ENCODE measurements around the gene ATG2A. TPM values are rescaled to one million over a fixed set of nuclear protein-coding genes. Genes with fewer than 3 reads are reported as not detected.
A peak's percentile ranks its signal among the peaks of the same experiment; 100 is the strongest.

Gene ATG2A
- total and polyA plus RNA-seq, 10 of the 15 experiments (the other 5 are each of a cell fraction or from before 2014, with no cell fraction given): 0.08 to 19.0 (median 4.6) TPM

GRCh38 chr11:64876229-64876750 is 40.7 kb downstream of the ATG2A start:
- ATAC-seq (no peak), DNase-seq (ENCODE audit: low read depth, low spot score) (no peak), FAIRE-seq (no peak)
- CTCF ChIA-PET: interaction anchor here (1.2 to 30.0 kb wide), 7 partner anchors 12 to 234 kb away, joined by 3 to 1208 read pairs (median 3); partner anchors contain the start of gene CDC42BPG
- Histone ChIP-seq H3K79me2 (ENCODE audit: control insufficient read depth, insufficient read depth, low read length) (peaks cover 77% of the 10 kb centered on the region), H3K4me2 (ENCODE audit: control insufficient read depth, insufficient read depth) (peak overlapping the region; percentile 92), H3K9ac (ENCODE audit: control insufficient read depth, insufficient read depth, low read length) (peak overlapping the region; percentile 88), H3K36me3 (ENCODE audit: control insufficient read depth in 2 of 2, insufficient read depth in 2 of 2, low read length in 1 of 2) (peaks cover 0 to 14% of the 10 kb centered on the region in 2 experiments), H3K4me1 (ENCODE audit: control insufficient read depth, insufficient read depth, low read length) (peaks cover 46% of the 10 kb centered on the region), H3K9me3 (replicated peaks; ENCODE audit: control insufficient read depth, insufficient read depth, low read length) (no peaks in the 10 kb centered on the region), H3K27ac (ENCODE audit: control insufficient read depth, insufficient read depth) (peak overlapping the region; percentile 84), H2AFZ (ENCODE audit: control insufficient read depth, low read depth, low read length) (no peak overlapping the region), H3K4me3 (peak overlapping the region; percentile 89), H4K20me1 (ENCODE audit: control insufficient read depth, insufficient read depth) (peaks cover 3% of the 10 kb centered on the region; the same call in 1 of the 2 replicates), H3K27me3 (replicated peaks in 1 of 2; ENCODE audit: control insufficient read depth in 2 of 2, insufficient read depth in 2 of 2, low read length in 1 of 2) (no peaks in the 10 kb centered on the region)
- POLR2A ChIA-PET: interaction anchor here (0.6 to 19.9 kb wide), 2 partner anchors 18 to 1180 kb away, joined by 6 to 620 read pairs; no protein-coding TSS in a partner anchor
- TF ChIP-seq BACH1 (IDR thresholded peaks at IDR 0.05; ENCODE audit: borderline replicate concordance): 0 out of 2 replicates have a peak, but pooled peaks have one; percentile 11
- TF ChIP-seq DPF2 (IDR thresholded peaks at IDR 0.05): 0 out of 2 replicates have a peak, but pooled peaks have one; percentile 11
- TF ChIP-seq EP300 (IDR thresholded peaks at IDR 0.05; ENCODE audit: borderline replicate concordance in 1 of 2, control insufficient read depth in 1 of 2, low read depth in 2 of 2, low read length in 2 of 2): no peak
- TF ChIP-seq, protein P1, sequence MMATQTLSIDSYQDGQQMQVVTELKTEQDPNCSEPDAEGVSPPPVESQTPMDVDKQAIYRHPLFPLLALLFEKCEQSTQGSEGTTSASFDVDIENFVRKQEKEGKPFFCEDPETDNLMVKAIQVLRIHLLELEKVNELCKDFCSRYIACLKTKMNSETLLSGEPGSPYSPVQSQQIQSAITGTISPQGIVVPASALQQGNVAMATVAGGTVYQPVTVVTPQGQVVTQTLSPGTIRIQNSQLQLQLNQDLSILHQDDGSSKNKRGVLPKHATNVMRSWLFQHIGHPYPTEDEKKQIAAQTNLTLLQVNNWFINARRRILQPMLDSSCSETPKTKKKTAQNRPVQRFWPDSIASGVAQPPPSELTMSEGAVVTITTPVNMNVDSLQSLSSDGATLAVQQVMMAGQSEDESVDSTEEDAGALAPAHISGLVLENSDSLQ (IDR thresholded peaks at IDR 0.05): no peak
- peak; percentile 24; the same call in 1 of the 2 replicates for TF ChIP-seq POLR2A (IDR thresholded peaks at IDR 0.05; ENCODE audit: low read depth, low read length)
- no peak for TF ChIP-seq IRF4 (IDR thresholded peaks at IDR 0.05; ENCODE audit: low read depth, low read length)
- TF ChIP-seq POLR2AphosphoS5 (IDR thresholded peaks at IDR 0.05; ENCODE audit: low read length): 0 out of 2 replicates have a peak, but pooled peaks have one; percentile 28
- TF ChIP-seq SMC3 (IDR thresholded peaks at IDR 0.05; ENCODE audit: borderline replicate concordance, low read length): no peak
- in situ Hi-C loops (cut with MboI): no loop called here
- RAD21 ChIA-PET (ENCODE audit: unreplicated experiment): interaction anchor here (0.9 to 12.5 kb wide), 4 partner anchors 11 to 26 kb away, joined by 3 to 253 read pairs (median 112); no protein-coding TSS in a partner anchor
- no TSS peak for BruUV-seq (replicated peaks)
- WGBS (ENCODE audit: insufficient coverage, insufficient replicate concordance, low lambda C conversion rate, missing lambda C conversion rate): 2% methylated on average over 11 of the region's 11 CpGs
- intact Hi-C loops (cut with micrococcal nuclease; ENCODE audit: unreplicated experiment): loop anchor here (2.0 to 10.0 kb wide), 3 partner anchors 17 to 839 kb away; partner anchors contain the start of genes KAT5 and MAP3K11
- SMC1A ChIA-PET (ENCODE audit: uncharacterized antibody, unreplicated experiment): interaction anchor here (1.1 to 11.5 kb wide), 3 partner anchors 11 to 25 kb away, joined by 4 to 227 read pairs (median 226); no protein-coding TSS in a partner anchor
